Bone marrow (tissue), 2 donors: ENCODE results near the gene F9.

Source experiments
- DNase-seq, 2 donors: peaks; one replicate each; lab custom pipeline; 2025; lab: John Stamatoyannopoulos, UW

The F9 gene

DNA sequence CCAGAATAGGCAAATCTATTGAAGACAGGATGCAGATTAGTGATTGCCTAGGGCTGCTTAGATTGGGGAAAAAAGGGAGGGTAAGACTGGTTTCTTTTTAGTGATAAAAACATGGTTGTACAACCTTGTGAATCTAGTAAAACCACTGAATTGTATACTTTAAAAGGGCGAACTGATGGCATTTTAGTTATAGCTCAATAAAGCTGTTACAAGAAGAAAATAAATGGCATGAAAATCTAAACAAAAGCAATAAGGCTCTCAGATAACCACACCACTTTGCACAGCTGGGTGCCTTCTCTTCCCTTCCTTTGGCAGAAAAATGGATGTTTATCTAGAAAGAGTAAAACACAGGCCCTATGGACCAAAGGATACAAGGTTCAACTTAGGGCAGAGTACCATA lies 69.6 kb downstream of the F9 start:
- DNase-seq, result no peak
